GM21529 (cell line): Measurements from ENCODE around the gene ERC1.
"Not testable (repeated sequence)": the region's sequence is repeated elsewhere in the genome, so short reads cannot be mapped to it uniquely, and the experiment has no call there.

ENCODE experiments used
- ATAC-seq: cut with Tn5 transposase; IDR thresholded peaks from one replicate; pipeline ENCODE4 v1.9.1; 2021; ENCODE audit not compliant: unreplicated experiment

ERC1 gene

DNA sequence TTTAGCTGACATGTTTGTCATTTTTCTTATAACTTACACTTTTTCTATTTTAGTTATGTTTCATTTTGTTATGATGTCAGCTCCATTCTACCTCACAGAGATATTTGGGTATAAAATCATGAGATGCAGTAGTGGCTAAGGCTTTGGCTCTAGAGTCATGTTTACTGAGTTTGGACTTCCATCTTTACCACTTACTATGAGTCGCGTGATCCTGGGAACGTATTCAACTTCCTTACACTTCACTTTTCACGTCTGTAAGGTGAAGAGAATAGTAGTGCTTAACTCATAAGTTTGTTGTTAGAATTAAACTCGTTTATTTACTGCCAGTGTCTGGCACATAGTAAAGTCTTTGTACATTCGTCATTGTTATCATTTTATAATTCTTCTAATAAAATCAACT, 126.3 kb downstream of the ERC1 start:
- ATAC-seq, result no peak

DNA sequence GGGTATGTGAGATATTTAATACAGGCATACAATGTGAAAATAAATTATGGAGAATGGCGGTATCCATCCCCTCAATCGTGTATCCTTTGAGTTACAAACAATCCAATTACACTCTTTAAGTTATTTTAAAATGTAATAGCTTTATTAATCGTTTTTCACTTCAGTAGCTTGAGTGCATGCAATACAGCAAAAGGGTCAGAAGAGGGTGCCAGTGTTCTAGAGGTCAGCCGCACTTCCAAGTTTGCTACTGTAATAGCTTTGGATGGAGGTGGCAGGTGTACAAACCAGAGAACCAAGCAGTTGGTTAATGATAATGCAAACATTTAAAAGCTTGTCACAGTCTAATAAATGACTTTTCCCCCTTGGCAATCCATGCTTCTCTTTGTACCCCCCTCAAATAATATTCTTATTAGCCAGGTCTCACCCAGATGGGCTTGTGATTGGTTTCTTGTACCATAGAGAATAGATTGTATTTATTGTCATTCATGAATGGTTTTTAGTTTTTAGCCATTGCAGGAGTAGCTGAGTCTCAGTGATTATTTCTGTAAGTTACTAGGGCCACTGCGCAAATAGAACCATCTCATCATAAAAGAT, 127.0 kb downstream of the ERC1 start:
- no peak for ATAC-seq

DNA sequence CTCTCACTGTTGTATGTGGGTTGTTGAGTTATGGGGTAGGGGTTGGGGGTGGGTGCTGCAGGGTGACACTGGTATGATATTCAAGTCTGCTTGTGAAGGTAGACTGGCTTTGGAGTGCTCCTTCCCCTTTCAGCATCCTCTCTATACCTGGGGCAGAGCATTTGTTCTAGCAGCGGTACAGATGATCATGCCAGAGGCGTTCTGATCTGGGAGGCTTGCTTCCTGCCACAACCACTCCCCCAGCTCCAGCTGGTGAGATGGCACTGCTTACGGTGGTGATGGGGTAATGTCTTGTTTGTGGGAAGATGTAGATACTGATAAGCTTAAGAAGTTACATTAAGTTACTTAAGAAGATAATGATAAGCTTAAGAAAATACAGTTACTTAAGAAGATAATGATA, 131.8 kb downstream of the ERC1 start:
- ATAC-seq, result no peak

DNA sequence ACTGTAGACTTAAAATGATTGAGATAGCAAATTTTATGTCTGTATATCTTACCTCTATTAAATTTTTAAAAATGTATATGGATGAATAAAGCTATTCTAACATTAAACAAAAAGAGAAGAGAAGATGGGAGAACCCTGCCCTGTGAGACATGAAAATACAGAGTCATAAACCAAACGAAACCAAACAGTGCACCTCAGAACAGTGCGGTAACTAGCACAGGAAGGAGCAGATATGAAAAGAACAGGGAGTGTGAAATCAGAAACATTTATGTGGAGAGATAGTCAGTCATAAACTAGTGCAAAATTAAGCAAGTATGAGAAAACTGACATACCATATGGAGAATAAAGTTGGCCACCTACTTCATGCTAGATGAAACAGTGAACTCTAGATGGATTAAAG, 135.1 kb downstream of the ERC1 start:
- no peak for ATAC-seq

GRCh38 chr12:1127021-1127420, 136.0 kb downstream of the ERC1 start:
- no peak for ATAC-seq

GRCh38 chr12:1130164-1130563, 139.1 kb downstream of the ERC1 start:
- no peak for ATAC-seq

DNA sequence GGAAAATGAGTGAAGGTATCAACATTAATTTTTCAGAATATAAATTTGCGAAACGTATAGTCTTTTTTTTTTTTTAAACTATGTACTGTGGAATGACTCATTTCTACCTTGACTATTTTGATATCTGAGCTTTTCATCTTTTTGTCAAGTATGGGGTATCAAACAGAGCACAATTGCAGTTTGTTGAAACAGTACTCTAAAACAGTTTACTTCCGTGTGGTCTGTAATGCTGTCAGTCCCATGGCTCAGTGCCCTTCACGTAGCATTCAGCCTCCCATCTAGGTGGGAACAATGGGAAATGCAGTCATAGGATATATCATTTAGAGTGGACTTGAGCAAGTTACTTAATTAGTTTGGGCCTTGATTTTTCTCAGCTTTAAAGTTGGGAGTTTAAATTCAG, 139.5 kb downstream of the ERC1 start:
- no peak for ATAC-seq

DNA sequence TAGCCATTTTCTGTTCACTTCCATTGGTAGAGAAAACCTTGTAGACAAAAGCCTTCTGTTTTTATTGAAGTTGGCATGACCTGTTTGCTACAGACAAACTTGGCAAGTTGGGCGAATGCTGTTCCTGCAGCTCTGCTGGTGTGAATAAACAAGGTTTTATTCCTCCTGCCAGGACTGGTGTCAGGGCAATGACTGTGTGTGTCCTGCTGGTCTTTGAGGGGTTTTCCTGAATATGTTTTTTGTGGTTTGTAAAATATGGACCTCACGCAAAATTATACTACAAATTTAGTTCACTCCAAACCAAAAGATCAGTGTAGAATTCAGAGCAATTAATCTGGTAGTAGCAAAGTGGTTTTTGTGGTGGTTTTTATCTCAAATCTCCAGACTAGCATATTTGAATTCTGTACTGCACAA, 140.8 kb downstream of the ERC1 start:
- ATAC-seq, result no peak

DNA sequence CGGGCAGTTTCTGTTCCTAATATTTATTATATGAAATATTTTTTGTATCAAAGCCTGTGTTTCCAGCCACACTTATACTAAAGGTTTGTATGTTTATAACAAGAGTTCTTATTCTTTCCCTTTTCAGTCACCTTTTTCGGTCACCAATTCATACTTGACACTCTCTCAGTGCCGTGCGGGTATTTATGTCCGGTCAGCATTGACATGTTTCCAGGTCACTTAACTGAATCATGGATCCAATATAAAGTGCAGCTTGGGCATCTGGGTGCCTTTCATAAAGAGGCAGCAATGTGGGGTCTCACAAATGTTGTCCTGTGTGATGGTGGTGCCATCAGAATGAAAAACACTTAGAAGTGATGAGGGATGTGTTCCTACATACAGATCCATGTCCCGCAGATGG, 141.3 kb downstream of the ERC1 start:
- no peak for ATAC-seq

GRCh38 chr12:1138691-1139090, 147.7 kb downstream of the ERC1 start:
- no peak for ATAC-seq

DNA sequence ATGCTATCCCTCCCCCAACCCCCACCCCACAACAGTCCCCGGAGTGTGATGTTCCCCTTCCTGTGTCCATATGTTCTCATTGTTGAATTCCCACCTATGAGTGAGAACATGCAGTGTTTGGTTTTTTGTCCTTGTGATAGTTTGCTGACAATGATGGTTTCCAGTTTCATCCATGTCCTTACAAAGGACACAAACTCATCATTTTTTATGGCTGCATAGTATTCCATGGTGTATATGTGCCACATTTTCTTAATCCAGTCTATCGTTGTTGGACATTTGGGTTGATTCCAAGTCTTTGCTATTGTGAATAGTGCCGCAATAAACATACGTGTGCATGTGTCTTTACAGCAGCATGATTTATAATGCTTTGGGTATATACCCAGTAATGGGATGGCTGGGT, 155.7 kb downstream of the ERC1 start:
- not testable (repeated sequence) for ATAC-seq

DNA sequence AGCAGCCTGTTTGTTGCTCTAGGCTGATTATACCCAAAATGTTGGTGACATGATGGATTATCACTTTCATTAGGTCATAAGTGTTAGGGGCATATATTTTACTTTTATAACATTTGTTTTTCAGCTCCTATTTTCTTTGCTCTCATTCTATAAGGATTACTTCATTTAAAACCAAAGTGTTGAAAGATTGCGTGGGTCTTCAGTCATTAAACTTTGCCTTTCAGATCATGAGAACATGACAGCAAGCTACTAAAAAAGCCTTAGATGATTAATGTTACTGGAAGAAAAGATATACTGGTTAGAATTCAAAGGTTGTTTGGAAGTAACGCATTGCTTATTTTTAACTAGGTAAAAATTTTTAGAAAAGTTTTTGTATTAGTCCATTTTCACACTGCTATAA, 156.8 kb downstream of the ERC1 start:
- no peak for ATAC-seq

DNA sequence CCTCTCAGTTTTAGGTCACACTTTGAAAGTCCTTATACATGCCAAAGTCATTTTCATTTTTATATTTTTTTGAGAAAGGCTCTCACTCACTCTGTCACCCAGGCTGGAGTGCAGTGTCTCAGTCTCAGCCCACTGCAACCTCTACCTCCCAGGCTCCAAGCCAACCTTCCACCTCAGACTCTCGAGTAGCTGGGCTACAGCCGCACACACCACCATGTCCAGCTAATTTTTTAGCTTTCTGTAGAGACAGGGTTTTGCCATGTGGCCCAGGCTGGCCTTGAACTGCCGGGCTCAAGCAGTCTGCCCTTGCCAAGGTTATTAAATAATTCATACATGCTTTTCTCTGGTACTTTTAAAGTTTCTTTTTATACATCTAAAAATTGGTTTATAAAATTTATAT, 166.0 kb downstream of the ERC1 start:
- no peak for ATAC-seq

DNA sequence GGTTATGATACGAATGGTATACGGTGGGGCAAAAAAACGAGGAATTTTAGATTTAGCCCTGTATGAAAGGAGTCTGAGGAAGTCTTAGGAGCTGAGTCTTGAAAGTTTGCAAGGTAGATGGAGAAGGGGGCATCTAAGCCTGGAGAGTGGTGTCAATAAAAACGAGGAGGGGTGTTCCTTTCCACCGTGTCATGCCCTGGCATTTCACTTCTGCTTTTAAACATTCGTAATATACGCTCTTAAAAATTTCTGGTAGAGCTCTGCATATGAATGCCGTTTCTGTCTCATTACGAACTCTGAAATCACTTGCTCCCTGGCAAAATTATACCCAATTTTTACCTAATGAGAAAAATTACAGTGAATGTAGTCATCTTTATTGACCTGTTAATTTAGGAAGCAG, 170.2 kb downstream of the ERC1 start:
- no peak for ATAC-seq

- ATAC-seq, result no peak
Measured at GRCh38 chr12:1162081-1162760, 171.2 kb downstream of the ERC1 start.

DNA sequence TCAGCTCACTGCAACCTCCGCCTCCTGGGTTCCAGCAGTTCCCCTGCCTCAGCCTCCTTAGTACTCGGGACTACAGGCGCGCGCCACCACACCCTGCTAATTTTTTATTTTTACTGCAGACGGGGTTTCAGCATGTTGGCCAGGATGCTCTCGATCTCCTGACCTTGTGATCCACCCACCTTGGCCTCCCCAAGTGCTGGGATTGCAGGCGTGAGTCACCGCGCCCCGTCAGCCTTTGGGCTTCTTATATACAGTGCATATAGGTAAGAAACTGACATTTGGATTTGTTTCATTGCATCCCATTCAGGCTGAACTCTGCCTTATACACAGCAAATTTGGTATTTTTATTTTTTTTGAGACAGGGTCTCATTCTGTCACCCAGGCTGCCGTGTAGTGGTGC, 176.8 kb downstream of the ERC1 start:
- ATAC-seq, result no peak

DNA sequence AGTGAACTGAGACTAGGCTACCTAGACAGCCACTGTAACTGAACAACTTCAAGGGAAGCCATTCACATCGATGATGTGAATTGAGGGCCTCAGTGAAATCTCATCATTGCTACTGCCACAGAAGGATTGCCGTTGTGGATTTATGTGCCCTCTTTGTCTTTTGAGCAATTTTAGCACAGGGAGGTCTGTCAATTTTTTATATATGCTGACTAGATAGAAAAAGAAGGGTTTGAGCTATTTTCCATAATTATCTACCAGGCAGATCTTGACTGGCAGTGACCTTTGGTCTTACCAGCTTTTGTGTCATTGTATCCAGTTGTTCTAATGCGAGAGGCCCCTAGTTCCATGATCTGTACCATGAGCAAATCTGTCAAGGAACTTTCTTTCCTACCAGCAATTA, 179.4 kb downstream of the ERC1 start:
- no peak for ATAC-seq

GRCh38 chr12:1171657-1172408, 180.8 kb downstream of the ERC1 start:
- no peak for ATAC-seq

DNA sequence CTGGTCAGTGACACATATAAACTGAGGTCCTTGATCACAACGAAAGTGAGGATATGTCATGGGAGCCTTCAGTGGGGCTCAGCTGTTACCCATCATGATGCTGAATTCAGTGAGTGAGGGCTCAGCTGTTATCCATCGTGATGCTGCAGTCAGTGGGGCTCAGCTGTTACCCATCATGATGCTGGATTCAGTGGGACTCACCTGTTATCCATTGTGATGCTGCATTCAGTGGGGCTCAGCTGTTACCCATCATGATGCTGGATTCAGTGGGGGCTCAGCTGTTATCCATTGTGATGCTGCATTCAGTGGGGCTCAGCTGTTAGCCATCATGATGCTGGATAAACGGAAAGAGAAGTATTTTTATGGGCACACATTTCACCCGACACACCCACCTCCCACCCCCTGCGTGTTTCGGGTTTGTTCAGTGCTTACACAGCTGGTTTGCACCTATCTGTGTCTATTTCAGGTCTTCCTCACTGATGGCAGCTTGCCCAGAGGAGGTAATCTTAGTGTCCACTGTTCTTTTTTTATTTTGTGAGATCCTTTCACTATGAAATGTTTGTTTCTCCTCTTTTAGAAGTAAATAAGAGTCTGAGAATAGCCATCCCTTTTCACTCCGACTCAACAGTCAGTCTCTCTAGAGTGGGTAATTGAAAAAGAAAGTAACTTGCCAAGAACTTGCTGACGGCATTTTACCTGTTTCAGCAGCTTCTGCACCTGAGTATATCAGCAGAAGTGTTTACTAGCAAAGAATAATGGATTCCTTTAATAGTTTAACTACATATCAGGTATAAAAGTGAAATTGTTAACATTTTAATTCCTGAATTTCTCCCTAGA, 183.0 kb downstream of the ERC1 start:
- no peak for ATAC-seq

DNA sequence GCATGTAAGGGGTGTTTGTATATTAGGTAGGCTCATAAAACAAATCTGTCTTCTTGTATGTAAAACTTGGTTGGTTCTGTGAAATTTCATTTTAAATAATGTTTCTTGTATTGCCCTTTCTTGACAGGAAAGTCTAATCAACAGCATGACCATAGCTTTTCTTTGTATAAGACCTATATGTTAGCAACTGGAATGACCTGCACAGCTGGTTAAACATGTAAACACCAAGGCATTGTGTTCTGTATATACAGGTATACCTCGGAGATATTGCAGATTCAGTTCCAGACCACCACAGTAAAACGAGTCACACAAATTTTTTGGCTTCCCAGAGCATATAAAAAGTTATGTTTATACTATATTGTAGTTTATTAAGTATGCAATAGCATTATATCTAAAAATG, 183.6 kb downstream of the ERC1 start:
- ATAC-seq, result no peak

DNA sequence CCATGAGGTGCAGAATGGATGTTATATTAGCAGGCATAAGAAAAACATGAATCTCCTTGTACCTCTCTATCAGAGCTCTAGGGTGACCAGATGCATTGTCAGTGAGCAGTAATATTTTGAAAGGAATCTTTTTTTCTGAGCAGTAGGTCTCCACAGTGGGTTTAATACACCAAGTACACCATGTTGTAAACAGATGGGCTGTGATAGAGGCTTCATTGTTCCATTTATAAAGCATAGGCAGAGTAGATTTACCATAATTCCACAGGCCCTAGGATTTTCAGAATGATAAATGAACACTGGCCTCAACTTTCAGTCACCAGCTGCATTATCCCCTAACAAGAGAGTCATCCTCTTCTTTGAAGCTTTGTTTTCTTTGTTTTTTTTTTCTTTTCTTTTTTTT, 185.2 kb downstream of the ERC1 start:
- ATAC-seq, result no peak

GRCh38 chr12:1179128-1179527, 188.1 kb downstream of the ERC1 start:
- no peak for ATAC-seq
